ENCODE measurements around the gene AGPAT2.

AGPAT2 gene

DNA sequence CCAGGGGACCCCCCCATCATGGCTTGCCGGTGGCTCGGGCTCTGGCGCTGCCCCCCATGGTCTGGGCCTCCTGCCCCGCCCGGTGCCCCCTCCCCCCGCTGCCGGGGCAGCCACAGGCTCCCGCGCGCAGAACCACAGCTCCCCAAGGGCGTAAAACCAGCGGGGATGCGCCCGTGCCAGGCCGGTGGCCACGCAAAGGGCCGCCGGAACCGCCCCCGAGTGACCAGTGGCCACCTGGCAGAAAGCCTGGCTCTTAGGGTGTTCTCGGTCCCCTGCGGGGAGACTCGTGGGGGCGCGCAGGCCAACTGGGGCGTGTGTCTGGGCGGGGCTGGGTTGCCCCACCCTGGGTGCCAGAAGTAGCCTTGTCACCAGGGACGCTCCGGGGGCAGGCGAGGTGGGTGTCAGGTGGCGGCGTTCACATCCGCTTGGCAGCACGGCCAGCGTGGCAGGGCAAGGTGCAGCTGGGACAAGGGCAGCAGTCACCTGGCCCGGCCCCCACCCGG is 515 bp upstream of the AGPAT2 start:
- DNase-seq (ENCODE audit: low read depth): no peak

DNA sequence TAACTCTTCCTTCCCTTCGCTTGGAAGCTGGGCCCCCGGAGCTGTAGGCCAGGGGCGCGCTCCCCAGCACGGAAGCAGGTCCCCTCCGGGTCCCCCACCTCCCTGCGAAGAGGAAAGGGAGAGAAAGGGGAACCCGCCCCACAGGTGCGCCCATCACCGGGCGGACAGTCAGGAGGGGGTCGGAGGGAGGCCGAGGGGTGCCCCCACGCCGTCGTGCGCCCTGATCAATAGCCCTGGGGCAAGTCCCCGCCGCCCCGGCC is 793 bp downstream of the AGPAT2 start:
- DNase-seq (ENCODE audit: low read depth): no peak

DNA sequence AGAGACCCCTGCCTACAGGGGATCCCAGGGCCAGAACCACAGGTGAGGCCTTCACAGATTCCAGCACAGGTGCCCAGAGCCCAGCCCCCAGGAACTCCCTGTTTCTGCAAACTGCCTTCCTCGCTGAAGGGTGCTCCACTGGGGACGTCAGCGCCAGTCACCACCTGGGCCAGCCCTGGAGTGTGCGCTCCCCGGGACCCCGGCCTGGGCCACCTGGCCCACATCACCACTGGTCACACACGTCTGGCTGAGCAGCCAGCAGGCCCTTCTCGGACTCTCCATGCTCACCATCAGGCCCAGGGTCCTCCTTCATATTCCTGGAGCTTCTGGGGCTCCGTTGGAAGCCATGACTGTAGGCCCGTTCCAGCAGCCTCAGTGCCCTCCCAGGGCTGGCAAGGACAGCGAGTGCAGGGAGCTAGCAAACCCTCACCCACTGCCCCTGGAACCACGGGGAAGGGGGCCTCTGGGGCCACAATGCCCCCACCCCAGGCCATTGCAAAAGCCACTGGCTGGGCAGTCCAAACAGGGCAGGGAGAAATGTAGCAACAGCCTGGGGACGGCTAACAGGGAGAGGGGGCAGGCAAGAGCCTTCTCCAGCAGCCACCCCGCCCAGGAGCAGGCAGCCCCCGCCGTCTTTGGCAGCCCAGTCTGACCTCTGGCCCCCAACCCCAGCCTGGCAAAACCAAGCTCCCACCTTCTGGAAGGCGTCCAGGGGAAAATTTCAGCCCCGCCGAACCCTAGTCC is 1.3 kb downstream of the AGPAT2 start:
- DNase-seq (ENCODE audit: low read depth): no peak

DNA sequence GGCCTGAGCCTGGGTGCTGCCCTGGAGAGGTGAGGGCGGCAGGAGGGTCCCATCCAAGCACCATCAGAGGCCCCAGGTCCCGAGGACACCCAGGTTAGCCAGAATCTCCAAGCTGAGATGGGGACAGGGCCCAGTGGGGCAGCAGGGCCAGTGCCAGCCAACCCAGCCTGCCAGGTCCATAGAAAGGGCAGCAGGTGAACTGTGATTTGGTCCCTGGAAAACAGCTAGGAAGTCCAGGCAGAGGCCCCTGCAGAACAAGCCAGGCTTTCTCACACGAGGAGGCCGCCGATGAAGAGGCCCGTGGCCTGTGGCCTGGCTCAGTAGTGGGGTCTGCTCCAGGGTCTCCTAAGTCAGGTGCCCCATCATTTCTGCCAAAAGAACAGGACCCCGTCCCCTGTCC is 2.0 kb downstream of the AGPAT2 start:
- DNase-seq (ENCODE audit: low read depth): no peak

DNA sequence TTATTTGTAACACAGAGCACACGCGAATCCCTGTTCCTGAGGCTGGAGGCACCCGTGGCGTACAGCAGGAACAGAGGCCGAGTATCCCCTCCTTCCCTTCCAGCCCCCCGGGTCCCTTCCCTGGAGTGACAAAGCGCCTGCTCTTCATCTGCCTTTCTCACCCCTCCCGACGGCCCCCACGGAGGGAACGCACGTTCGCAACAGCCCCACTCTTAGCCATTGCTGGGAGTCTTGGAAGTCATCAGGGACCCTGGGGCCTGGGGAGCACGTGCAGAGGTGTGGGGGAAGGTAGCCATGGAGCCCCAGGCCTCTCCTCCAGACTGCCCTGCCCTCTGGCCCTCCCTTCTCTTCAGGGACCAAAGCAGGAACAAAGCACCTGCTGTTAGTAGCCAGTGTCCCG is 2.5 kb downstream of the AGPAT2 start:
- DNase-seq (ENCODE audit: low read depth): no peak

DNA sequence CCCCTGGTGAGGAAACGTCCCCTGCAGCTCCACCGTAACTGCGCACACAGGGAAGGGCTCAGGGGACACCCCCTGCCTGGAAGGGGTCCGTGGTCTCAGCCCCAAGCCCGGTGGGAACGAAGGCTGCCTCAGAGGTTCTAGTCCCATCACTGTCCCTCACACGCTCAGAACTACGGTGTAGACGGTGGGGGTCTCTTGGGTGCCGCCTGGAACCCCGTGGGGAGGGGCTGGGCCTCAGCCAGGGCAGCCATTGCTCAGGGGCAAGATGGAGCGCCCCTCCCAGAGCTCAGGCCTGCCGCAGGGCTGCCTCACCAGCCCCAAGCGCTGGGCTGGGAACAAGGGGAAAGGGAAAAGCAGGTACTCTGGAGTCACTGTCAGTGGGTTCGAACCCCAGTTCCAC is 2.9 kb downstream of the AGPAT2 start:
- DNase-seq (ENCODE audit: low read depth): no peak

DNA sequence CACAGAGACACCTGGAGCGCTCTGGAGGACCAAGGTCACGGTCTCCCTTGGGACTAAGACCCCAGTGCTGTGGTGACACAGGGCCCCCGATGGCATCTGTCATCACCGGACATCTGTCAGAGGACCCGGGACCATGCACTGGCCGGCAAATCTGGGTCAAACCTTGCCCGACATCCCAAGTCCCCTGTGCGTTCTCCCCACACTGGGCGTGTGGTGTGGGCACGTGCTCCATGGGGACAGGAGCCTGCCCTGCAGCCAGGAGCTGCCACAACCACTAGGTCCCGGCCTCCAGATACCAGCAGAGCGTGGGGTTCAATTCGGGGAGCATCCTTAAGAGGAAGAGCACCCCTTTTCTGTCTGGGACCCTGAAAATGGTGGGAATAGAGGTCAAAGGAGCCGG is 3.5 kb downstream of the AGPAT2 start:
- no peak for DNase-seq (ENCODE audit: low read depth)

DNA sequence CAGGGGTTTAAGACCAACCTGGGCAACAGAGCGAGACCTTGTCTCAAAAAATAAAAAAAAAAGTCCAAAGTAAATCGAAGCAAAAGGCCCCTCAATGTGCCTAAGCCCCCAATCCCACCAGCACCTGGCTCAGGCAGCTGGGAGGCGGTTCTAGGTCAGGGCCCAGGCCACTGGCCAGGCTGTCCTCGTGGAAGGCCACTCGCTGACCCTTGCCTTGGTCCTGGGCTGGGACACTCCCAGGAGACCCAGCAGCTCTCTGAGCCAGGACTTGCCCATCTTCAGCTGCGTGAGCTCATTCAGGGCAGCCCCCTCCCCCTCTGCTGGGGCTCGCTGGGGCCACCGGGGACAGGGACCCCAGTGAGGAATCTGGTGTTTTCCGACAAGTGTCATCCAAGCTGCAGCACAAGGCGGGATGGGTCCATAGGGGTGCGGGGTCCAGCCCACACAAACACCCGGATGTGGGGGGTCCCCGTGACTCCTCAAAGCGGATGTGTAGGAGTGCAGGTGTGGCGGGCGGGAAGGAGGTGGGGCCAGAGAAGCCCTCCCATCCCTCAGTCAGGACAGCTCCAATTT is 4.0 kb downstream of the AGPAT2 start:
- DNase-seq (ENCODE audit: low read depth): no peak

DNA sequence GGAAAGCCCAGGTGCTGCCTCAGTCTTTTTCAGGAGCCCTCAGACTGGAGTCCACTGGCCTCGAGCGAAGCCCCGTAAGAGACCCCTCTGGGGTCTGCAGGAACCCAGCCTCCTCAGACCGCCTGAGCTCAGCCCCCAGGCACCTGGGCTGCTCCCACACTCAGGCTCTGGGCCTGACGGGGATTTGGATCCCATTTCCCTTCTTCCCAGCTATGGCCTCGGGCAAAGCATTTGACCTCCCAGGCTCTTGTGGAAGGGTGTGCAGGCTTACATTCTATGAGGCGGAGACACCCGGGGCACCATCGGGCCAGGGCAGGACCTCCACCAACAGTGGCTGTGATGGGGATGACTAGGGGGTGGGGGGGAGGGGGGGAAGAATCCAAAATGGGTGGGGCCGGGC is 4.5 kb downstream of the AGPAT2 start:
- DNase-seq (ENCODE audit: low read depth): no peak

DNA sequence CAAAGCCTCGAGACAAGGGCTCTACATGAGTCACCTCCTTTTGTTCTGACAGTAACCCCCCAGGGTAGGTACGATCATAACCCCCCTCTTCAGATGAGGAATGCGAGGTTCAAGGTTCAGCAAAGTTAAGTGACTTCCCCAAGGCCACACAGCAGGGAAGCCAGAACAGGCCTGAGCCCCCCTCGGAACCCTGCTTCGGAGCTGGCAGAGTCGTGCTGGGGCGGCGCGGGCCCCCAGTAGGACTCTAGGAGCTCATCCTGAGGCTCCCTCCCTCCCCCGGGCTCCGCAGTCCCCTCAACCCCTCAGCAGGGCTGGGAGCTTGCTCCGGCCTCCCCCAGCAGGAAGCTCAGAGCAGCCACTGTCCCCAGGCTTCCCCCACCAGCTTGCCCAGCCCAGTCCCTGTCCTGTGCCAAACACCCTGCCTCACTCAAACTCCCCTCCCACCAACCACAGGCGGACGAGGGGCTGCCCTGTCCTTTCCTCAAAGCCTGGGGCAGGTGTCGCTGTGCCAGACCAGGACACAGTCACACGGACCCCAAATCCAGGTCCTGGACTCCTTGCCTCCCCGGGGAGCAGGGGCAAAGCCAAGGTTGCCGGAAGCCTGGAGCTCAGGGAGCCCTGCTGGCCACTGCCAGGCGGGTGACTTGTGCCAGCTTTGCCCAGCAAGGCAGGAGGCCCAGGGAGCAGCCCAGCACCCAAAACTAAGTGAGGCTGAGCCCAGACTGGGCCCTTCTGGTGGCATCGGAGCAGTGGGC is 5.1 kb downstream of the AGPAT2 start:
- DNase-seq (ENCODE audit: low read depth): no peak

DNA sequence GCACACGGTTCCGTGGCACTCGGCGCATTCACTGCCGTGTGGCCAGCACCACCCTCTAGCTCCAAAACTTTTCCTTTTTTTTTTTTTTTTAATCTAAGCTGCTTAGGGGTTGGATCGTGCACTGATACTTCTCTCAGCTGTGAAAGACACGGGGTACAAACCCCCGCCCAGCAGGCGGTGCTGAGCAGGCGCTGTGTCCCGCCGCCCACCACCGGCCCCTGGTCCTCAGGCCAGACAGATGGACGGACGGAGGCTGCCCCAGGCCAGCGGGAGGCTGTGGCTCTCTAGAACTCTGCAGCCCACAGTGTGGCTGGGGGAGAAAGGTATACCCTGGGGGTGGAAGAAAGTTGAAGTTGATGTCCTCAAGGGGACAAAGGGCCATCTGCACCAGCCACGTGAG is 6.2 kb downstream of the AGPAT2 start:
- DNase-seq (ENCODE audit: low read depth): no peak

DNA sequence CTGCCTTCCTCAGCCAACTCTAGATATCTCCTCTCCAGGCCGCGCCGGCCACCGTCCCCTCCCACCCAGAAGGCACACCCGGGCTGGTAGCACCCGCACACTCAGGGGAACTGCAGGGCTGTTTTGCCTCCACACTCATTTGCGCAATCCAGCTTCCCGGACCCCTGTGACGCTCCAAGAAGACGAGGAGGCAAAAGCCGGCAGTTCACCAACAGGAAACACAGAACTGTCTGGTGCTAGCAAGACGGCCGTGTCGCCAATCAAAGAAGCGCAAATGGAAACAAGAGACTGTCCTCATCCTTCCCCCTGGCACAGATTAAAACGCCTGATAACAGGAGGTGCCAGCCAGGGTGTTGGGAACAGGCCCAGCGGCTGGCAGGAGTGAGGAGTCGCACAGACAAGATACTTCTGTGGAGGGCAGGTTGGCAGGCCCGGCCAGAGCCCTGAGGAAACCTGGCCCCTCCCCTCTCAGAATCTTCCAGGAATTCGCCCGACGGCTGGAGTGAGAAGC is 7.8 kb downstream of the AGPAT2 start:
- no peak for DNase-seq (ENCODE audit: low read depth)

DNA sequence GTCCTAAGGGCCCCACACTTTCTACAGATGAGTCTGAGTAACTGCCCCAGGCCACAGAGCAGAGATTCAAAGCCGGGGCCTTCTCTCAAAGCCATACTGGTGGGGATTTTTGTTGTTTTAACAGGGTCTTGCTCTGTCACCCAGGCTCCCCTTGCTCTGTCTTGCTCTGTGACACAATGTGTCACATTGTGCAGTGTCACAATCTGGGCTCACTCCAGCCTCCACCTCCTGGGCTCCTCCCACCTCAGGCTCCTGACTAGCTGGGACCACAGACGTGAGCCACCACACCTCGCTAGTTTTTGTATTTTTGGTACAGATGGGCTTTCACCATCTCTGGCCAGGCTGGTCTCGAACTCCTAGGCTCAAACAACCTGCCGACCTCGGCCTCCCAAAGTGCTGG is 8.6 kb downstream of the AGPAT2 start:
- DNase-seq (ENCODE audit: low read depth): no peak

DNA sequence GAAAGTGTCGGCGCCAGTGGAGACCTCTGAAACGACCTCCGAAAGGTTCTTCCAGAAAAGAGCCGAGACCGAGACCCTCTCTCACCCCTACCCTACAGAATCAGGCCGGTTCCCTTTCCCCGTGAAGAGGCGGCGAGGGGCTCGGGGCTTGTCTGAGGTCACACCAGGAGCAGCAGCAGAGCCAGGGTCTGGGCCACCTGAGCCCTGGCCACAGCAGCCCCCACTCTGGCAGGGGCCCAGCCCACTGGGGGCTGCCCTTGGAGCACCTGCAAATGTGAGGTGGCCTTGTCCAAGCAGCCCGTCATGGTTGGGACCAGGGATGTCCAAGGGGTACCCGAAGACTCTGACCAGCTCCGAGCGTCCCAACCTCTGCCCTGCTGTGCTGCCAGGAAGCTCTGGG is 9.2 kb downstream of the AGPAT2 start:
- no peak for DNase-seq (ENCODE audit: low read depth)

DNA sequence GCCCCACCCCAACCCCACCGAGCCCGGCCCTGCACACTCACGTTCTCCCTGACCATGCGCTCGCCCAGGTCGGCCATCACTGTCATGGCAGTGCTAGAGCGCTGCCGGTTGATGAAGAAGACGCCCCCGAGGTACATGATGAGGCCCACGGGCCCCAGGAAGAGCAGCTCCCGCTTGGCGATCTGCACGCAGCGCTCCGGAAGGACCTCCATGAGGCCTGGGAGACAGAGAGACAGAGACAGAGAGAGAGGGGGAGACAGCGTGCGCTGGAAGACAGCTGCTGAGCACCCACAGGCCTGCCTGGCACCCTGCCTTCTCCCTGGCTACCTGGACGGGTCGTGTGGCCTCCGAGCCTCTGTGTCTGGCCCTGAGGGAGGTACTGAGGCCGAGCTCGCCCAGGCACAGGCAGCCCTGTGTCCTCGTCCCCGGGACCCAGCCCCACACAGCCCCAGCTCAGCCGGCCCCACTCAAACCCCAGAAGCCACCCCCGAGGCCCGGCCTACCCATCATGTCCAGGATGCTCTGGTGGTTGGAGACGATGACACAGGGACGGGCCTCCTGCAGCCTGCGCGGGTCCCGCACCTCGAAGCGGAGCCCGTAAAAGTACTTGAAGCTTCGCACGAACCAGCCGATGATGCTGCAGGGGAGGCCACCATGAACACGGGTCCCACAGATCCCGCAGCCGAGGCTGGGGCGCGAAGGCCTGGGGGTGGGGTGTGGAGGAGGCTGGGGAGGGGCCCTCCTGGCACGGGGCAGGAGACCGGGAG is 10.2 kb downstream of the AGPAT2 start:
- no peak for DNase-seq (ENCODE audit: low read depth)

DNA sequence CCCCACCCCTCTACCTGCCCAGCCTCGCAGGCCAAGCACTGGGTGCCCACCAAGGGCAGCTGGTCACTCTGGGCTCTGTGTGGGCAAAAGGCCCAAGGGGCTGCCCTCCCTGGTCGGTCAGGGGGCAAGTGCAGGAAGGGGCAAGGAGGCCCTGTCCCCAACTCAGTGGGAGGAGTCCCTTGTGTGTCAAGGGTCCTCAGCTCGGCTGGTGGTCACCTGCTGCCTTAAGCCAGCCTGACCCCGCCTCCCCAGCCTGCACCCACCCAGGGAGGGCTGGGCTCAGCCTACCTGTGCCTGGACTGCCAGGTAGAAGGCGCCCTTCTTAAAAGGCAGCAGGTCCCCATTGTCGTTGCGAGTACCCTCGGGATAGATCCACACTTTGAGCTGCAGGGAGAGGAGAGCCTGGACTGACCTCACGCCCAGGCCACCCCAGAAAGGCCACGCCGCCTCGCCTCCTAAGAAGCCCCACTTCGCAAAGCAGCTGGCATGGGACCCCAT is 10.9 kb downstream of the AGPAT2 start:
- no peak for DNase-seq (ENCODE audit: low read depth)

DNA sequence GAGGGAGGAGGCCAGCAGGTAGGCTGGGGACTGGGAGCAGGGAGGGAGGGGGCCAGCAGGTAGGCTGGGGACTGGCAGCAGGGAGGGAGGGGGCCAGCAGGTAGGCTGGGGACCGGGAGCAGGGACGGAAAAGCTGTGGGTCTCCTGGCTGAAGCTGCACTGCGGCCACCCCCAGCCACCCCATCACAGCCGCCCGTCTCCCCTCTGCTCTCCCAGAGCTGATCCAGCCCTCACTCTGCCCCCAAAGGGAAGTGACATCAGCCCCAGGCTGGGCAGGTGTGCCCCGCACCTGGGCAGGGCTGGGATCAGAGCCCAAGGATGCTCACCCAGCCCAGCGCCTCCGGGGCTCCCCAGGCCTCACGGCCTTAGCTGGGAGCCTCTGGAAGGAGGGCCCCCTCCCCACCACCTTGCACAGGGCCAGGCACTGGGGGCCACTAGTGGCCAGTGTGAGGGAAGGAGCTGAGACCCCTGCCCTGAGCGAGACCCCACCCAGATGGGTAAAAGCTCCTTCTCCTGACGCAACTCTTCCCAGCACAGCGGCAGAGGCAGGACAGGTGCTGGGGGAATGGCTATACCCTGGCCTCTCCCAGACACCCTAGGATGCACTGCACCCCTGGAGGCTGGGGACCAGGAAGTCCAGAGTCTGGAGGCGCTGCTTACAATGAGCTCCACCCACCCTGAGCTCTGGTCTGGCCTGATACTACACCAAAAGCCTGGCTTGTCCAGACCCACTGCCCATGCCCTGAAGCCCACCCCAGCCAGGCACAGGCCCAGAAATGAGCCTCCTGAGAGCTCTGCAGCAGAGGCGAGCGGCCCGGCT is 11.6 kb downstream of the AGPAT2 start:
- no peak for DNase-seq (ENCODE audit: low read depth)

DNA sequence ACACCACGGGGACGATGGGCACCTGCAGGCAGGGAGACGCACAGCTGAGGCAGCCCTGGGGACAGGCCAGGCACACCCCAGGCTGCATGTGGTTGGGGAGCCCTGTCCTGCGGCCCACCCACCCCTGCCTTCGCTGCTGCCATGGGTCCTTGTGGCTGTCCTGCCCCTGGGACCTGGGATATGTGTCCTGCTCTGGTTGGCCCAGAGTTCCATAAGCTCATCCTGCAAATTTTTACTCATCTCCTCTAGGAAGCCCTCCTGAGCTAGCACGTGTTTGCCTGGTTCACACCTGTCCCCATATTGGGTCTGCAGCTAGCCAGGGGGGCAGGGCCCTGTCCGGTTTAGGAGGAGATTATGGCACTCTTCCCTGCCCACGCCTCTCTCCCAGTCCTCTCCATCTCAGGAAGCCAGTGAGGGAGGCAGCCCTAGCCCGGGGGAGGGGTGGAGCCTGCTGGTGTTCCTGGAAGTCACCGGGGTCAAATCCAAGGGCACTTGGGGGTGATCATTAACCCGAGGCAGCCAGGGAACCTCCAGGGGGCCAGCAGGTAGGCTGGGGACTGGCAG is 12.4 kb downstream of the AGPAT2 start:
- DNase-seq (ENCODE audit: low read depth): no peak

DNA sequence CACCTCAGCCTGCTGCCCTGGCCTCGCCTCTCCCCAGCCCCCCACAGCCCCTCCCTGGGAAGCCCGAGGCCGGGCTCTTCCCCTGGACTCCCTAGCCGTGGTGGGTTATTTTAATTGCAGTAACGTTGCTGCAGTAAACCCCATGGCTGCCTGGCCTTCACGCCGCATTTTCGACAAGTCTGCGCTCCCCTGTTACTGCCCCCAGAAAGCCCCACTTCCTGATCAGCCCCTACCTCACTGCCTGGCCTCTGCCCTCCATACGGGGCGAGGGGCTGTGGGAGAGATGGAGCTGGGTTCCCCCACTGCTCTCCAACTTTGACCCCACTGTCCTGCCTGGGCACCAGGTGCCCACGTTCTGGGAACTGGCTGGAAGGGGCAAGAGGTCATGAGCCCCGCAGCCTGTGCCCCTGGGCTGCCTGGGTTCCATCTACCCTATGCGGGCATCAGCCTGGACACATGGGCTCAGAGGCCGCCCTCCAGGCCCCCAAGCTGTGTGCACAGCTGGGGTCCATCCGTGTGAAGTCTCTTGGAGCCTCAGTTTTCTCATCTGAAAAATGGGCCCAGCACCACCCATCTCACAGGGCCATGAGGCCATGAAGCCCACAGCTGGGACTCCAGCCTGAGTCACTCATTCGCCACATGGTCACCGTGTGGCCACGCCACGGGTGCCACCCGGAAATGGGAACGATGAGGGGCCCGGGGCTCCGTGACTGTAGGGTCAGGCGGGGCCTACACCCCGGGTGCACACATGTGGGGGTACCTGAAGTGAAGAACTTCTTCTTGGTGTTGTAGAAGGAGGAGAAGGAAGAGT is 13.1 kb downstream of the AGPAT2 start:
- DNase-seq (ENCODE audit: low read depth): no peak
